Upper lobe of right lung (tissue), 1 donor: ENCODE results near the gene ADGRL3. TPM values are rescaled to one million over a fixed set of nuclear protein-coding genes. Genes with fewer than 3 reads are reported as not detected.

Source experiments
- ATAC-seq: fragments of 200-7000 bp; cut with Tn5 transposase; one replicate; pipeline ENCODE4 v1.9.1; 2020; ENCODE audit warnings: mild to moderate bottlenecking, moderate library complexity
- DNase-seq: peaks from one replicate; pipeline ENCODE4 v3.0.0-alpha.2; 2020
- H3K27ac ChIP-seq: fragments of 200-600 bp; one replicate; pipeline ENCODE4 v1.8.0; 2022
- H3K27me3 ChIP-seq: fragments of 200-600 bp; one replicate; pipeline ENCODE4 v1.8.0; 2022; ENCODE audit warnings: mild to moderate bottlenecking
- H3K36me3 ChIP-seq: fragments of 200-600 bp; one replicate; pipeline ENCODE4 v1.8.0; 2022
- H3K4me1 ChIP-seq: fragments of 200-600 bp; one replicate; pipeline ENCODE4 v1.8.0; 2022
- H3K4me3 ChIP-seq: fragments of 200-600 bp; one replicate; pipeline ENCODE4 v1.8.0; 2022; ENCODE audit warnings: mild to moderate bottlenecking
- H3K9me3 ChIP-seq: fragments of 200-600 bp; one replicate; pipeline ENCODE4 v1.8.0; 2022
- CTCF ChIP-seq: fragments of 200-600 bp; IDR thresholded peaks from one replicate; pipeline ENCODE4 v1.8.0; 2022; ENCODE audit warnings: antibody characterized with exemption
- intact Hi-C: fragments of 100-400 bp; cut with DNase I; formaldehyde crosslinking; loops from one replicate; pipeline ENCODE4 v1.11.0; 2022
- total RNA-seq: library from RNA; stranded (reverse); fragmentation: NEBNext Ultra II Directional; extraction: Animal tissue kit (Norgen Biotek cat#: 25700); gene quantifications from one replicate; pipeline ENCODE4 v1.2.1, GENCODE V29; 2021
- donor health status: DM: no; HTN: yes; CAD: no; lungs with severe emphysema.

ADGRL3 gene
- total RNA-seq, 1 donor from 2014 or later = 4.0 TPM

- Histone ChIP-seq H3K9me3 (no peaks in the 10 kb centered on the region), H3K4me1 (no peaks in the 10 kb centered on the region), H3K27me3 (no peaks in the 10 kb centered on the region), H3K4me3 (no peak overlapping the region), H3K27ac (no peak overlapping the region), H3K36me3 (no peaks in the 10 kb centered on the region)
- no peak for ATAC-seq
- TF ChIP-seq CTCF = no peak
- intact Hi-C loops = no loop called here
- DNase-seq = no peak
Observed at GRCh38 chr4:62053974-62054373, 853.8 kb downstream of the ADGRL3 start.

- H3K36me3 ChIP-seq = no peaks in the 10 kb centered on the region
- H3K27me3 ChIP-seq = no peaks in the 10 kb centered on the region
- H3K4me3 ChIP-seq = no peak overlapping the region
- H3K9me3 ChIP-seq = no peaks in the 10 kb centered on the region
- ATAC-seq (no peak), DNase-seq (no peak)
- H3K4me1 ChIP-seq = no peaks in the 10 kb centered on the region
- TF ChIP-seq CTCF = no peak
- no peak overlapping the region for H3K27ac ChIP-seq
- intact Hi-C loops = no loop called here
Observed at GRCh38 chr4:62057031-62057430, 856.9 kb downstream of the ADGRL3 start.

- H3K27me3 ChIP-seq = no peaks in the 10 kb centered on the region
- DNase-seq = no peak
- intact Hi-C loops = no loop called here
- H3K36me3 ChIP-seq = no peaks in the 10 kb centered on the region
- no peak for TF ChIP-seq CTCF
- no peak for ATAC-seq
- no peaks in the 10 kb centered on the region for H3K9me3 ChIP-seq
- no peaks in the 10 kb centered on the region for H3K4me1 ChIP-seq
- H3K4me3 ChIP-seq = no peak overlapping the region
- H3K27ac ChIP-seq = no peak overlapping the region
Observed at GRCh38 chr4:62058571-62058970, 858.4 kb downstream of the ADGRL3 start.

GRCh38 chr4:62070291-62070852 lies 870.2 kb downstream of the ADGRL3 start:
- ATAC-seq = no peak
- H3K36me3 ChIP-seq = no peaks in the 10 kb centered on the region
- no peak overlapping the region for H3K4me3 ChIP-seq
- peak; percentile 29 for DNase-seq
- H3K27me3 ChIP-seq = no peaks in the 10 kb centered on the region
- H3K27ac ChIP-seq = no peak overlapping the region
- no peak for TF ChIP-seq CTCF
- H3K9me3 ChIP-seq = no peaks in the 10 kb centered on the region
- intact Hi-C loops = no loop called here
- no peaks in the 10 kb centered on the region for H3K4me1 ChIP-seq

GRCh38 chr4:62075089-62075488 lies 875.0 kb downstream of the ADGRL3 start:
- no peaks in the 10 kb centered on the region for H3K4me1 ChIP-seq
- H3K9me3 ChIP-seq = no peaks in the 10 kb centered on the region
- no peak overlapping the region for H3K27ac ChIP-seq
- TF ChIP-seq CTCF = no peak
- H3K27me3 ChIP-seq = no peaks in the 10 kb centered on the region
- H3K4me3 ChIP-seq = no peak overlapping the region
- no peak for DNase-seq
- ATAC-seq = no peak
- intact Hi-C loops = no loop called here
- no peaks in the 10 kb centered on the region for H3K36me3 ChIP-seq

GRCh38 chr4:62075521-62075920 lies 875.4 kb downstream of the ADGRL3 start:
- H3K27ac ChIP-seq = no peak overlapping the region
- no peak overlapping the region for H3K4me3 ChIP-seq
- H3K9me3 ChIP-seq = no peaks in the 10 kb centered on the region
- intact Hi-C loops = no loop called here
- no peak for ATAC-seq
- H3K4me1 ChIP-seq = no peaks in the 10 kb centered on the region
- H3K27me3 ChIP-seq = no peaks in the 10 kb centered on the region
- H3K36me3 ChIP-seq = no peaks in the 10 kb centered on the region
- DNase-seq = no peak
- no peak for TF ChIP-seq CTCF
